AG10803 (cell line): Measurements from ENCODE around the gene RPL27A.

Source experiments
- DNase-seq: peaks from one replicate; pipeline ENCODE4 v3.0.0; 2010; ENCODE audit warnings: low read depth
- H3K4me3 ChIP-seq: 2 replicates; pipeline ENCODE4 v1.5.1; 2011; ENCODE audit warnings: mild to moderate bottlenecking, low read length, control low read depth
- TF ChIP-seq, protein P1 (sequence below): conservative IDR thresholded peaks from 2 replicates; pipeline ENCODE4 v1.5.1; 2011; ENCODE audit warnings: mild to moderate bottlenecking, low read length, control low read depth, inconsistent platforms

Gene RPL27A

DNA sequence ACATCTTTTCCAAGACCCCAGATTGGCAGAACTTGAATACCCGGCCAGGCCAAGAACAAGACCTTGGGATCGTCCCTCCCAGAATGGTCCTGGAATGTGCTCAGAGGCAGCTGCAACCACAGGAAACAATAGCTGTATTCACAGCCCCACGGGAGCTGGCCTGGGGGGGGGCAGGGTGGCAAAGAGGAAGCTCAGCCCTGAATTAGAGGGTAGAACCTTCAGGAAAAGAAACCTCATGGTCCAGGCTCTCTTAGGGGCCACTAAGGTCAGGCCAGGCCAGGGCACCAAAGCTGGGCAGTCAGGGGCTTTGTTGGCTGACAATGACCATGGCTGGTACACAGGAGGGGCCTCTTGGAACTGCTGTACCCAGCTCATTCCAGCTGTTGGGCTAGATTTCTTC is 17.3 kb downstream of the RPL27A start:
- TF ChIP-seq, protein P1, sequence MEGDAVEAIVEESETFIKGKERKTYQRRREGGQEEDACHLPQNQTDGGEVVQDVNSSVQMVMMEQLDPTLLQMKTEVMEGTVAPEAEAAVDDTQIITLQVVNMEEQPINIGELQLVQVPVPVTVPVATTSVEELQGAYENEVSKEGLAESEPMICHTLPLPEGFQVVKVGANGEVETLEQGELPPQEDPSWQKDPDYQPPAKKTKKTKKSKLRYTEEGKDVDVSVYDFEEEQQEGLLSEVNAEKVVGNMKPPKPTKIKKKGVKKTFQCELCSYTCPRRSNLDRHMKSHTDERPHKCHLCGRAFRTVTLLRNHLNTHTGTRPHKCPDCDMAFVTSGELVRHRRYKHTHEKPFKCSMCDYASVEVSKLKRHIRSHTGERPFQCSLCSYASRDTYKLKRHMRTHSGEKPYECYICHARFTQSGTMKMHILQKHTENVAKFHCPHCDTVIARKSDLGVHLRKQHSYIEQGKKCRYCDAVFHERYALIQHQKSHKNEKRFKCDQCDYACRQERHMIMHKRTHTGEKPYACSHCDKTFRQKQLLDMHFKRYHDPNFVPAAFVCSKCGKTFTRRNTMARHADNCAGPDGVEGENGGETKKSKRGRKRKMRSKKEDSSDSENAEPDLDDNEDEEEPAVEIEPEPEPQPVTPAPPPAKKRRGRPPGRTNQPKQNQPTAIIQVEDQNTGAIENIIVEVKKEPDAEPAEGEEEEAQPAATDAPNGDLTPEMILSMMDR: no peak
- peak; percentile 76 for DNase-seq
- H3K4me3 ChIP-seq: no peak overlapping the region

- TF ChIP-seq, protein P1: no peak
- no peak overlapping the region for H3K4me3 ChIP-seq
- no peak for DNase-seq
Observed at GRCh38 chr11:8701891-8702597, 19.5 kb downstream of the RPL27A start.

DNA sequence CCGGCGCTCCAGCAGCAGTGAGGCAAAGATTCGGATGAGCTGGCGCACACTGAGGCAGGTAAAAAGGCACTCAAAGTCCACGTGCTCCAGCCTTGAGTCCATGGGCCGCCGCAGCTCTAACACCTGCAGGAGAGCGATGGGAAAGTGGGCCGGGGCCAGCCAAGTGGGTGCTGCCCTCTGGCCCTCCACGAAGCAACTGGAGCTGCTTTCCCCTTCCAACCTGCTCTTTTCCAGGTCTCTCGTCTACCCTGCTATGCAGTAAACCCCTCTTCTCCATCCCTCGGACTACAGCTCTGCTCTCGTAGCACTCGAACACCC is 20.0 kb downstream of the RPL27A start:
- TF ChIP-seq, protein P1: no peak
- no peak for DNase-seq
- no peak overlapping the region for H3K4me3 ChIP-seq

DNA sequence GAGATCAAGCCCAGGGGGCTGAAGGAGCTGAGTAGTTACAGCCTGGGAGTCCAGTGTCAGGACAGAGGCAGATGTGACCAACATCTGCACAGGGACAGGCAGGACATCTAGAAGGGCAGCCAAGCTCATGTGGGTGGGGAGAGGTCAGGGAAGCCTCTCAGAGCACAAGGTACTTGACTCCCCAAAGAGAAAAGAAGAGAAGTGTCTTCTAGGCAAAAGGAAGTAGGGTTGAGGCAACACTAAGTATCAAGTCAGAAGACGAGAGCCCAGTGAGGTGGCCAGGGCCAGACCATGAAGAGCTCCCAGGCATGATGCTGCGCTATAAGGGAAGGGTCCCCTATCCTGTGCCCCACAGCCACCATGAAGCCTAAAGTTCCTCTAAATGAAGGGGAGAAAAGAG is 21.5 kb downstream of the RPL27A start:
- TF ChIP-seq, protein P1: no peak
- H3K4me3 ChIP-seq: no peak overlapping the region
- no peak for DNase-seq

DNA sequence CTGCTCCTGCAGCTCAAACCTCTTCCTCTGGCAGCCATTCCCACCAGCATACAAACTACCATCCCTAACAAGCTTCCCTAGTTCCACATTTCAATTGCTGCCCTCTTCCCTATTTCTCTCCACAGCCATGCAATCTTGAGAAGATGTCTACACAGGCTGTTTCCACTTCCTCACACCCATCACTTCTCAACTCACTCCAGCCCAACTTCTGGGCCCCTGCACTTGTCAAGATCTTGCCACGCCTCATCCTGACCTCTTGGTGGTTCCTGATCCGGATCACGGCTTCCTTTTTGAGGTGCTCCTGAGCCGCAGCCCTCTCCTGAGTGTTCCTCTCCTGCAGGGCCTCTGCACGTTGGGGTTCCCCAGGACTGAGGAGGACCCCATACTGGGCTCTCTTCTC is 22.6 kb downstream of the RPL27A start:
- H3K4me3 ChIP-seq: no peak overlapping the region
- DNase-seq: no peak
- TF ChIP-seq, protein P1: no peak

DNA sequence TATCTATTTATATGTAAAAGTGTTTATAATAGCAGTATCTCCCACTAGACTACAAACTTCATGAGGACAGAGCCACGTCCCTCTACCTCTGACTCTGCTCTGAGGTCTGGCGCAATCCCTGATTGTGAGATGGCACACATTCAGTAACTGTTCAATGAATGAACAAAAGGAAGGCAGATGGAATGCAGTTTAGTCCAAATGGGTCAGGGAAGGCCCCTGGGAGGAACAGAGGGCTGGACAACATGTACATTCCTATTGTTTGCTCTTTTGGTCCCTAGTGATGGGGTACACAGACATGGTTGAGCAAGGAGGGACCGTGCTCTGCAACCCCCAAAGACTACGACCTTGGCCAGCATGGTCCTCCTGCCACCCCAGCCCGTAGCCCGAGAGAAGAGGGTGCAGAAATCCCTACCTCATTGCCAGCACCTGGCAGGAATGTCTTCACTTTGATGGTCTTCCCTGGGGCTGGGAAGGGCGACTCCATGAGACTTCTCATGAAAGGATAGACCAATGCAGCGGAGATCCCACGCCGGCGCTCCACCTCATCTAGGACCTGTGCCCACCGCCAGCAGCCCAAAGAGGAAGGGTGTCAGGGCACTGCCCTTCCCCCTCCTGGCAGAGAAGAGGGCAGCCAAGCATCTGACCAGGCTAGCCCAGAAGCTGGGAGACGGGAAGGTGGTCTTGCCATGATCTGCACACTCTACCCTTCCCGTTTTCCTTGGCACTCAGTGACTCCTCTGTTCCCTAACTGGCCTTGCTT is 24.3 kb downstream of the RPL27A start:
- no peak for DNase-seq
- H3K4me3 ChIP-seq: no peak overlapping the region
- TF ChIP-seq, protein P1: no peak
